22Rv1 (cell line): ENCODE results near the gene CAPN2.

Experiments
- CTCF ChIP-seq: fragments of 450-650 bp; IDR thresholded peaks from 2 replicates; pipeline ENCODE4 v1.5.1; 2017; ENCODE audit warnings: mild to moderate bottlenecking
- ZFX ChIP-seq: fragments of 450-650 bp; IDR thresholded peaks from 2 replicates; pipeline ENCODE4 v1.6.1; 2017; ENCODE audit warnings: antibody characterized with exemption, borderline replicate concordance

- TF ChIP-seq CTCF (no peak), ZFX (no peak)
Measured at GRCh38 chr1:223708651-223709268, 3.6 kb upstream of the CAPN2 start.
